ENCODE measurements around the gene PLS3.

The PLS3 gene

GRCh38 chrX:115696939-115697338, 136.0 kb downstream of the PLS3 start:
- no peak for ATAC-seq

DNA sequence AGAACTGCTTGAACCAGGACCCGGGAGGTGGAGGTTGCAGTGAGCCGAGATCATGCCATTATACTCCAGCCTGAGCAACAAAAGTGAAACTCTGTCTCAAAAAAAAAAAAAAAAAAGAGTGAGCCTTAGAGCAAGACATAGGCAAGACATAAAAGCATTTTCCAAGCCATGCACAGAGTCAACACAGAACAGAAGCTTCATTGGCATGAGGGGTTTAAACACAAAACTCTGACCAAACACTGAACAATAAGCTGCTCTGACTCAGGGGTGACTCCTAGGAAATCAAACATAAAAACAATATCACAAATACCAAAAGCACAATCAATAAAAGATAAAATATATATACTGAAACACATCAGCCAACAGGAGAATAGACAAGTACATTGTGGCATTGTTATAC, 136.8 kb downstream of the PLS3 start:
- ATAC-seq = no peak

Measured in activated CD4-positive, CD25-positive, alpha-beta regulatory T cell treated with anti-CD3 and anti-CD28 coated beads, Interleukin-2, amount 50 U/mL, for 24 hours (primary cell).